GM18907 (cell line): ENCODE results near the gene TMC4.
"Not testable (repeated sequence)": the region's sequence is repeated elsewhere in the genome, so short reads cannot be mapped to it uniquely, and the experiment has no call there.

Source experiments
- ATAC-seq: cut with Tn5 transposase; IDR thresholded peaks from one replicate; pipeline ENCODE4 v1.9.1; 2021; ENCODE audit warnings: mild to moderate bottlenecking, moderate library complexity; ENCODE audit not compliant: unreplicated experiment

The TMC4 gene

GRCh38 chr19:54180691-54181091 is 7.7 kb upstream of the TMC4 start:
- ATAC-seq = no peak

DNA sequence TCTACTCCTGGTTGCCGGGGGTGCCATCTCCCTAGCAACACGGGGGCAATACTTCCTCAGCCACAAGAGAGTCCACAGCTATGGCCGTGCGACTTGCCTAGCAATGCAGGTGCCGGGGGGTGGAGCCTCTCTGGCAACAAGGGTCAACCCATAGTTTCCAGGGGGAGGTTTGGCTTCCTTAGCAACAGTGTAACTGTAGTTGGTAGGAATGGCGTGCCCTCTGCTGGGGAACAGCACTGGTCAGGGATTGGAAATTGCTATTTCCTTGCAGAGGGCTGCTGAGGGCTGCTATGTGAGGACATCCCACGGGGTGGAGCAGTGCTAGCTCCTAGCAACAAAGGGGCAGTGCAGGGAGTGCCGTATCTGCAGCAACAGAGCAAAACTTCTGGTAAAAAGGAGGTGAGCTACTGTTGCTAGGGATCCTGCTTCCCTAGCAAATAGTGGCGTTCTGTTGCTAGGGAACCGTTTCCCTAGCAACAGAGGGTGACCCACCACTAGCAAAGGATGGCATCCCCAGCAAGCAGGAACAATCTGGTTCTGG is 7.0 kb upstream of the TMC4 start:
- ATAC-seq = no peak

DNA sequence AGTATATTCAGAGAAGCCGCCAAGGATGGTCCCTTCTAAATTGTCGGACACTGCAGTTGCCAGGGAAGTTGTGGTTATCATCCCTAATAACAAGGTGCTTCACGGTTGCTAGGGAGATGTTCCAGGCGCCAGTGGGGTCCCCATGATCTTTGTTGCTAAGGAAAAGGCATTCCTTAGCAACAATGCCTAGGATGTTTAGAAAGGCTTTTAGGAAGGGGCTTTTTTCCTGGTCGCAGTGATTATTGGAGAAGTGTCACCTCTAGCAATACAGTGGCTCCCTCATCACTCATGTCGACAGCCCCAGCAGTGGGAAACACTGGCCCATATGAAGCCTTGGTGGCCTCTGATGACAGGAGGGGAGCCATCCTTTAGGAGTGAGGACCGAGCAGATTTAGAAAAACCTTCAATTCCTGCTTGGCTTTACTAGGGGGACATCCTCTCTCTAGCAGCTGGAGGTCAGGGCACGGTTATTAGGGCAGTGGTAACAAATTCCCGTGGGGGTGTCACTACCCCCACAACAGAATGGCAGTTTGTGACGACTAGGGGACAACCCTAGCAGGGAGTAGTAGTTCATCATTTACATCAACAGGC is 6.4 kb upstream of the TMC4 start:
- ATAC-seq = no peak

DNA sequence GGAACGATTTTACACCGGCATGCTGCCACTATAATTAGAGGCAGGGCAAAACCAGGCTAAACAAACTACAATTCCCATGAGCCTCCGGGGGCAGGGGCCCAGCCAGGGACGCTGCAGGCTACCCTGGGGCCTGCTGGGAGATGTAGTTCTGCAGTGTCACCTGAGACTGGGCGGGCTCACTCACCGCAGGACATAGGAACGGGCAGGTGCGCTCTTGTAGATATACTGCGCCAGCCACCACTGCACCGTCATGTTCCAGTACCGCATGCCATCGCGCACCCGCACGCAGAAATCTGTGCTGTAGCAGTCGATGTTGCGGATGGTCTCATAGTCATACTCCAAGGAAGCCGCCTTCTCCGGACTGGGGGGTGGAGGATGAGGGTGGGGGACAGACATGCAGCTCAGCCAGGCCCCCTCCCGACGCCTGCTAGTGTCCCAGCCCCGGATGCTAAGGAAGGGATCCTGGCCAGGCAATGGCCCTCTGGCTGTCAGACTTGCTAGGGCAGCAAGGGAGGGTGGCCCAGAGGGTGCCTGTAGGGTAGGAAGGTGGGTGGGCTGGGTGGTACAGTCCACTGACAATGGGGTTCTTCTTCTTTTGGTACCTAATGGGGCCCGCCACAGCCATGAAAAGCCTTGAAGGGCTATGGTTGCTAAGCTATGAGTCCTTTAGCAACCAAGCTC is 5.8 kb upstream of the TMC4 start:
- no peak for ATAC-seq

DNA sequence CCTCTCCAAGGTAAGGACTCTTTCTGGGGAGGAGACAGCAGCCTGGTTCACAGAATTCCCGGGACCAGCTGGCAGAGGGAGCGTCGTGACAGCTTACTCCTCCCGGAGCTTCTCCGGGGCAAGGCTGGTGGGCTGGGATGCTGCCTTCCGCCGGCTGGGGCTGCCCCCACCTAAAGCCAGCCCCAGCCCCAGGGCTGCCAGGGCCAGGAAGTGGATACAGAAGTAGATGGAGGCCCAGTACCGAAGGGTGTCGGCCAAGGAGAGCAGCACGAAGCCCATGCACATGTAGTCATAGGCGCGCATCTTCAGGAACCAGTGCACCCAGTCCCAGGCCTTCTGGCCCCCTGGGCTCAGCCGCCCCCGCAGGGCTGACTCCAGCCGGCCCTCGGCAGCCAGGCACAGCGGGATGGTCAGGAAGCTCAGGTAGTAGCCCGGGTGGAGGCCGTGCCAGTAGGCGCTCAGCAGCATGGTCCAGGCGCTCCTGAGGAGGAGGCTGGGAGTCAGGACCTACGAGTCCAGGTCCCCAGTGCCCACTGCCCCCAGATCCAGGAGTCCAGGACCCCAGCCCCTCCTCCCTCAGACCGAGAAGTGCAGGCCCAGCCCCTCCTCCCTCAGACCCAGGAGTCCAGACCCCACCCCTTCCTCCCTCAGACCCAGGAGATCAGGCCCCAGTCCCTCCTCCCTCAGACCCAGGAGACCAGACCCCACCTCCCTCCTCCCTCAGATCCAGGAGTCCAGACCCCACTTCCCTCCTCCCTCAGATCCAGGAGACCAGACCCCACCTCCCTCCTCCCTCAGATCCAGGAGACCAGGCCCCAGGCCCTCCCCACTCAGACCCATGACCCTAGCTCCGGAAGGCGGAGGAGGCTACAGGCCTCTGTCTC is 1.2 kb upstream of the TMC4 start:
- ATAC-seq = no peak

DNA sequence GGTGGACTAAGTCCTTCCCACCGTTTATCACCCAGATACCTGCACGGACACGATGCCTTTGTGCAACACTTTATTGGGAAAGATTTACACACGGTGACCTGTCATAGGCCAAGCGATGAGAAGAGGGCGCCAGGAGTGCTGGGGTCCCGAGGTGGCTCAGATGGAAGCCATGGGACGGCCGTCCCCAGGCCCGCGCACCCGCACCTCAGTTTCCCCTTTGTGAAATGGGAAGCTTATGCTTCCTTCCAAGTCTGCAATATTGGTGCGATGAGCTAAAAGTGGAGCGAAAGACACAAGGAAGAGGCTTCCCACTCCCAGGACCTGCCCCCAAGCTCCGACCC is 369 bp upstream of the TMC4 start:
- no peak for ATAC-seq

DNA sequence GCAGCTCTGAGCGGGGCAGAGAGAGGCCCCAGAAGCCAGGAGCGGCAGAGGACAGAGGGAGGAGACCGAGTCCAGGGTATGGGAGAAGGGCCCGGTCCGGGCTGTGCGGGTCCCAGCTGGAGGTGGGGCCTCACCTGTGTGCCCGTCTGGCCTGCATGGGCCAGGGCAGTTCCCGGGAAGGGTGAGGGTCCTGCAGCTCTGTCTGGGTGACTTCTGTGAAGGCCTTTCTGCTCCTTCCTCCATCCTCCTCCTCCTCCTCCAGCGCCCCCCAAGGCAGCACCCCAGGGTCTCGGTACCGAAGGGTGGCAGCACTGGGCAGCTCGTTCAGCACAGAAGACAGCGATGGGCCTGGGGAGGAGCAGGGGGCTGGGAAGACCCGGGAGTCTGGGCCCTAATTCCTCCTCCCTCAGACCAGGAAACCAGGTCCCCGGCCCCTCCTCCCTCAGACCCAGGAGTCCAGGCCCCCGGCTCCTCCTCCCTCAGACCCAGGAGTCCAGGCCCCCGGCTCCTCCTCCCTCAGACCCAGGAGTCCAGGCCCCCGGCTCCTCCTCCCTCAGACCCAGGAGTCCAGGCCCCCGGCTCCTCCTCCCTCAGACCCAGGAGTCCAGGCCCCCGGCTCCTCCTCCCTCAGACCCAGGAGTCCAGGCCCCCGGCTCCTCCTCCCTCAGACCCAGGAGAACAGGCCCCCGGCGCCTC is 1.1 kb downstream of the TMC4 start:
- not testable (repeated sequence) for ATAC-seq

DNA sequence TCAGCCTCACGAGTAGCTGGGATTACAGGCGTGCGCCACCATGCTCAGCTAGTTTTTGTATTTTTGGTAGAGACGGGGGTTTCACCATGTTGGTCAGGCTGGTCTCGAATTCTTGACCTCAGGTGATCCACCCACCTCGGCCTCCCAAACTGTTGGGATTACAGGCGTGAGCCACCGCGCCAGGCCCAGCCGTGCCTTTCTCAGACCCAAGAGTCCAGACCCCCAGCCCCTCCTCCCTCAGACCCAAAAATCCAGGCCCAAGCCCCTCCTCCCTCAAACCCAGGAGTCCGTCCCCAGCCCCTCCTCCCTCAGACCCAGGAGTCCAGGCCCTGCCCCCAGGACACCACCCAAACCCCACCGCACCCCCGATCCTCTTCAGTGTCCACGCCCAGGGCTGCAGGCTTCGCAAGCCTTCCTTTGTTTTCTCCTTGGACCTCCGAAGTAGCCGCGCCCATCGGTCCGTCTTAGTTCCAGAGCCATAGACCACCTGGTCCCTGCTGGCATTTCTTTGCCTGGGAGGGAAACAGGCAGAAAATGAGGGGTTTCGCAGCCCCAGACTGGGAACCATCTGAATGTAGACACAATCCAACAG is 3.7 kb downstream of the TMC4 start:
- ATAC-seq = no peak

DNA sequence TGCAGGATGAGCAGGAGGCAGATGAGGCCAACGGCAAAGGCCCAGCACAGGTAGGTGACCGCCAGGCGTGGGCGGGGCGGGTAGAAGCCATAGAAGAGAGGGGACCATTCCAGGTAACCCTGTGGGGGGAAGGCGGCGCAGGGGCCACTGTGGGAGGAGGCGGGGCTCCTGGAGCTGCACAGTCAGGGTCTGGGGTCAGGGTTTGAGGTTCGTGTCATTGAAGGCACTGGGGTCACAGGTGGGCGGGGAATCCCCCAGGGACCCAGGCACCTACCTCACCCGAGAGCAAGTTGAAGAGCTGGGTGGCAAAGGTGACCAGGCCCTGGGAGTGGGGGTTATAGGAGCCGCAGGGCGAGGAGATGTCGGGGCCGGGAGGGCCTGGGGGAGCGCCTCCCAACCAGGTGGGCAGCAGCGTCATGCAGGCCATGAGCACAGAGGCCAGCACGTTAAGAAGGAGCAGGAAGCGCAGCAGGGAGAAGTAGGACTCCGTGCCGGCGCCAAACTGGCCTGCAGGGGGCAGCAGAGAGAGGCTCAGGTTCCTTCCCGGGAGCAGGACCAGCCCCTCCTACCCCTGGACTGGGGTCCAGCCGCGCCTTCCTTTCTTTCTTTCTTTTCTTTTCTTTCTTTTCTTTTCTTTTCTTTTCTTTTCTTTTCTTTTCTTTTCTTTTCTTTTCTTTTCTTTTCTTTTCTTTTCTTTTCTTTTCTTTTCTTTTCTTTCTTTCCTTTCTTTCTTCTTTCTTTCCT is 4.6 kb downstream of the TMC4 start:
- peak; percentile 65 for ATAC-seq

DNA sequence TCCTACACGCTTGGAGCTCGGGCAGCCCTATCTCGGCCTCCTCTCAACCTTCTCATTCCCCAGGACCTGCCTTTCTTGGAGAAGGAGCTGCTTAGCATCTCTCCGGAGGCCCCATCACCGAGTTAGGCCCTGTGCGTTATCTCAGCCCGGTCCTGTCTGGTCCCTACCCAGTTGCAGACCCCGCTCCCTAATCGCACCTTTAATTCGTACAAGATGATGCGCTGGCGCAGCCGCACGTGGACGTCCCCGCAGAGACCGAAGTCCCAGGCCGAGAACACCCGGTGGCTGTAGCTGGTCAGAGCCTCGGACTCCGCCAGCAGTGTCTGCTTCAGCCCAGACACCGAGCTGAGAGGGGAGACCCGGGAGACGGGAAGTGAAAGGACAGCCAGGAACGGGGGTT is 7.7 kb downstream of the TMC4 start:
- ATAC-seq = no peak

DNA sequence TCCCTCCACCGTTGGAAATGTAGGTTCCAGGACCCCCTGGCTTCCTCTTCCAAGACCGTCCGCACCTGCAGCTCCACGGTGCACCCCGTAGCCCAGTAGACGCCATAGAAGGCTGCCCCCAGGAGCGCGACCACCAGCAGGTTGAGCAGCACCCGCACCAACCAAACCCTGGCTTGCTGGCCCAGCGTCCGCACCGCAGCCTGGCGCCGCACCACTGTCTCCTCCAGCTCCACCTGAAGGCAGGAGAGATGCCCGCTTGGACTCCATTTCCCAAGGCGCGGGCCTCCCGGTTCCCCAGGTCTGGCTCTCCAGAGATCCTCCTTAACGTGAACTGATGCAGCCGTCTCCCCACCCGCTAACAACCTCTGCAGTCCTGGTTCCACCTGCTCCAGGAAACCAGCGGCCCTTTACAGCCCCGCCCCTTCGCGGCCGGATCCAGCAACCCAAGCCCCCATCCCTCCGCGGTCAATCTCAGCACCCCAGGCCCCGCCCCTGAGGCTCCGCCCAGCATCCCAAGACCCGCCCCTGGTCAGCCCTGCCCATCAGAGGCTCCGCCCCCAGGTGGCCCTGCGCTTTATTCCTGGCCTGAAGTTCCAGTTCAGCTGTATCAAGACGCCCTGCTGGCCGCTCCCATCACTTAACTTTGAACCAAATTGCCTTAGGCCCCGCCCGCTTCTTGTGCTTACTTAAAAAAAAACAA is 8.4 kb downstream of the TMC4 start:
- ATAC-seq = no peak

GRCh38 chr19:54162884-54163283 is 10.1 kb downstream of the TMC4 start:
- no peak for ATAC-seq

DNA sequence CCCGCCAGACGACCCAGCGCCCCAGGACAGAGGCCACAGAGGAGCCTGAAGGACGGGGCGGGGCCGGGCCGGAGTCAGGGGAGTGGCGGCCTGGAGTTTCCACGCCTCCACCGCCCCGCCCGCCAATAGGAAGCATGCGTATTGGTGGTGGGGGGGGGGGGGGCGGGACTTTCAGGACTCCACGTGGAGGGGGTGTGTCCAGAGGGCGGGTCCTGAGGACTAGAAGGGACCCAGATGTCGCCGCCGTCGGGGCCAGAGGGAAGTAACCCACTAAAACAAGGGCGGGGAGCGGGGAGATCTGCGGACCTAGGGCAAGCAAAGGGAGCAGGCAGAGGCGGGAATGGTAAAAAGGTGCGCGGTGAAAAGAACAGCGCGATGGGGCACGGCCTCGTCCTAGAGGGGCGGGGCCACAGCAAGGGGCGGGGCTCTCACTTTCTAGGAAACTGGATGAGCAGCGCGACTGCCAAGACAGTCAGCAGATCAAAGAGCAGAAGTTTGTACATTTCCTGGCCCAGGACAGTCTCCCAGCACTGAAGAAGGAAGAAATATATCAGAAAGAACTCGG is 10.6 kb downstream of the TMC4 start:
- ATAC-seq = no peak

GRCh38 chr19:54160854-54161253 is 12.1 kb downstream of the TMC4 start:
- ATAC-seq = no peak

DNA sequence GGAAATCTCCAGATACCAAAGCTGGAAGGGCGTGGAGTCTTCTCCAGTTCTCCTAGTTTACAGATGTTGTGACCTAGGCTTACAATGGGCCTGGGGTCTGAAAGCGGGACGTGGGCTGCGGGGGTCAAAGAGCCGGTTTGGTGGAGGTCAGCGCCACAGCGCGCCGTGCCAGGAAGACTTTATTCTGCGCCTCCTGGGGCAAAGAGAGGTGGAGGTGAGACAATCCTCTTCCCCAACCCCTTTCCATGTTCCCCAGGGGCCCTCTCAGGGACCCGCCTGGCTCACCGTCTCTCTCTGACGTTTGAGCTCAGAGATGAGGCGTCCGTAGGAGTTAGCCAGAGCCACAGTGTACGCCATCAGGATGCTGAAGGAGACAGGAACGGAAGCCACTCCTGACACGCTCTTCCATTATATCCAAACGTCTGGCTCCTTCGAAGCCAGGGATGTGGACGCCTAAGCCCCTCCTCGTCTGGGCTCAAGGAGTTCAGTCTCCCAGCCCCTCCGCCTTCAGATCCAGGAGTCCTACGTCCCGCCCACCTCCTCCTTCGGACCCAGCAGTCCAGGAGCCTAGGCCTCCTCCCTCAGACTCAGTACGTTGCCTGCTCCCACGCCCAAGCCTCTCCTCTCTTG is 12.7 kb downstream of the TMC4 start:
- ATAC-seq = peak; percentile 8

DNA sequence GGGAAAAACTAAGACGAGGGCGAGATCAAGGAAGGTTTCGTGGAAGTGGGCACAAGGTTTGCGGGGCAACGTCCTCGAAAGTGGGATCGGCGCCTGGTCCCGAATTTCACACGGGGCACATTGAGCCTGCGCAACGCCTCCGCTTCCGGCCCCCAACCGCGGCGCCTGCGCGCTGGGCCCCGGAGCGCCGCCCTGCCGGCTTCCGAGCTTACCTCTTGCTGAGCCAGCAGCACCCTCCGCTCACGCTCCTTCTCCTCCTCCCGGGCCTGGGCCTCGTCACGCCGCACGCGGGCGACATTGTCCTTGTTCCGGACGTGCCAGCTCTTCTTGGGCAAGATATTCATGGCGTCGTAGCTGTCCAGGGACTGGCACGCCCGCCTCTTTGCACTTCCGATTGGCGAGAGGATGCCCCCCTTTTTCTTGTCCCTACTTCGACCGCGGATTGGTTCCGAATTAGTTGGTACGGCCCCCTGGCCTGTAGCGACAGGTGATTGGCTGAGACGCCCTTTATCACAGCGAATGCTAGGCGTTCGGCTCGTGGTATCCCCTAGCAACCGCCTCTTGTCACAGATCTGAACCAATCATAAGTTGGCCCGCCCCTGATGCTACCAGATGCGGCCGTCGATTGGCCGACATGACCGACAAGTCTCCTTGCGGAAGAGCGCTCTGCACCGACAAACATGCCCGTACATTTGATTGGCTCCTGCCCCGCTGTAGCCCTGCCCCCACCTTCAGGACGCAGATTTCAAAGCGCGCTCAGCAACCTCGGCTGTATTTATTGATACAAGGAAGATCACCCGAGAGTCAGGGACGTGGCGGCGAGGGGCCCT is 13.4 kb downstream of the TMC4 start, which contains the start of gene LENG1:
LENG1 (minus strand) TSS at position 370 of the 830 bp plus-strand sequence; CDS start at position 344, 26 bp downstream.
- ATAC-seq = peak; percentile 90

GRCh38 chr19:54158812-54159351 is 14.1 kb downstream of the TMC4 start:
- ATAC-seq = no peak
